SU-DHL-6 (cell line): ENCODE data around the gene DSCAML1.

Source experiments
- H2AFZ ChIP-seq: fragments of 200-600 bp; sonication (generic); 2 replicates; pipeline ENCODE4 v1.6.1; 2014; ENCODE audit warnings: low read depth, mild to moderate bottlenecking, moderate library complexity, mixed read lengths, antibody characterized with exemption, low read length; ENCODE audit not compliant: severe bottlenecking
- H3F3A ChIP-seq: fragments of 200-600 bp; shearing (Covaris generic); 2 replicates; pipeline ENCODE4 v1.6.0; 2016; ENCODE audit warnings: antibody characterized with exemption, mild to moderate bottlenecking; ENCODE audit not compliant: insufficient read depth
- H3K27ac ChIP-seq: fragments of 200-600 bp; sonication (generic); 2 replicates; pipeline ENCODE4 v1.5.1; 2016; ENCODE audit warnings: low read depth, mild to moderate bottlenecking, low read length, moderate library complexity, mixed read lengths
- H3K27me3 ChIP-seq: fragments of 200-600 bp; sonication (generic), shearing (Covaris generic); 2 replicates; pipeline ENCODE4 v1.6.0; 2014; ENCODE audit warnings: mild to moderate bottlenecking, low read length
- H3K36me3 ChIP-seq: fragments of 200-600 bp; sonication (generic); 2 replicates; pipeline ENCODE4 v1.6.1; 2014; ENCODE audit warnings: mild to moderate bottlenecking, low read length, mixed read lengths
- H3K4me2 ChIP-seq: fragments of 300-600, 200-600 bp; shearing (Covaris generic), sonication (generic); 2 replicates; pipeline ENCODE4 v1.6.0; 2014; ENCODE audit warnings: low read length, low read depth, mild to moderate bottlenecking; ENCODE audit not compliant: poor library complexity, severe bottlenecking
- H3K4me3 ChIP-seq: fragments of 200-600 bp; sonication (generic); 2 replicates; pipeline ENCODE4 v1.5.1; 2014; ENCODE audit warnings: antibody characterized with exemption, low read length, mild to moderate bottlenecking, mixed read lengths; ENCODE audit not compliant: insufficient read depth, poor library complexity, severe bottlenecking
- H3K79me2 ChIP-seq: fragments of 200-600 bp; sonication (generic); 2 replicates; pipeline ENCODE4 v1.6.1; 2014; ENCODE audit warnings: mild to moderate bottlenecking, low read length, moderate library complexity; ENCODE audit not compliant: insufficient read depth
- H3K9ac ChIP-seq: fragments of 200-600 bp; sonication (generic); 2 replicates; pipeline ENCODE4 v1.7.0; 2014; ENCODE audit warnings: mild to moderate bottlenecking, low read length
- H3K9me2 ChIP-seq: fragments of 200-600 bp; sonication (generic); replicated peaks from 2 replicates; pipeline ENCODE4 v1.6.1; 2014; ENCODE audit warnings: low read length; ENCODE audit not compliant: insufficient read depth
- H3K9me3 ChIP-seq: fragments of 200-600 bp; sonication (generic); 2 replicates; pipeline ENCODE4 v1.6.1; 2014; ENCODE audit warnings: low read length, mixed read lengths; ENCODE audit not compliant: insufficient read depth
- H4K20me1 ChIP-seq: fragments of 200-600 bp; sonication (generic); 2 replicates; pipeline ENCODE4 v1.6.1; 2014; ENCODE audit warnings: low read depth, mild to moderate bottlenecking, antibody characterized with exemption, low read length, moderate library complexity, mixed read lengths
- CTCF ChIP-seq: fragments of 200-600 bp; sonication (generic); IDR thresholded peaks from one replicate; pipeline ENCODE4 v1.5.1; 2017; ENCODE audit warnings: antibody characterized with exemption, mild to moderate bottlenecking, low read length, moderate library complexity; ENCODE audit not compliant: insufficient read depth, poor library complexity, severe bottlenecking
- EZH2phosphoT487 ChIP-seq: fragments of 200-600 bp; sonication (generic), shearing (Covaris generic); conservative IDR thresholded peaks from 2 replicates; pipeline ENCODE4 v1.6.1; 2018; ENCODE audit warnings: mild to moderate bottlenecking, antibody characterized with exemption, low read length, moderate library complexity, mixed read lengths

Gene DSCAML1

DNA sequence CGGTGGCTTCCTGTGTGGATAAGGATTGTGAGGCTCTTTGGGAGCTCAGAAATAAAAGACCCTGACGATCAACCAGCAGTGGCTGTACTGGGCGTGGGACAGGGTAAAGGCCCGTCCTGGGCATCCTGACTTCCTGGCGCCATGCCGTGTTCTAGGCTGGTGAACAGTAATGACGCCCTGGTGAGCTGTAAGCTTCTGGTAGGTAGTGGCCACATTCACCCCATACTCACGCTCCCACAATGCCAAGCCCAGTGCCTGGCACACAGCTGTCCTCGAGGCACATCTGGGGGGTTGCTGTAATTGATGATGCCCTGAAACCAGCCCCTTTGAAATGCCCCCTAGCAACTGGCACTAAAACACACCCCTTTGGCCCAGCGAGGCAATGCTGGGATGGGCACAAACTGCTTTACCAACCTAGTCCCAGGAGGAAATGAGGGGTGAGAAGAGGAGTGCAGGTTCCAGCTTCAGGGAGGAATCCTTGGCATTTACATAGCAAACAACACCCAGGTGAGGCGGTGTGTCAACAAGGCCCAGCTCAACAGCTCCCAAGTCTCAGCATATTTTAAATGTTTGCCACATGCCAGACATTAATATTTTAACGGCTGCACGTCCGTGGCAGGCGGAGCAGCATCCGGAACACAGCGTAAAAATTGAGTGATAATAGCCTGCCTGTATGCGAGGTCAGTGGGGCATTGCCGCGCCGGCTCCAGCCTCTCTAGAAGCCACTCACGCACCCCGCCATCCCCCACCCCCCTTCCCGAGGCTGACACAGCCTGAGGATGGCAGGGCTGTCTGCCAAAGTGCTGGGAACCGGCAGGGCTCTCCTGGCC lies 79.3 kb downstream of the DSCAML1 start:
- no peaks in the 10 kb centered on the region for H3K36me3 ChIP-seq
- H3K27me3 ChIP-seq: no peaks in the 10 kb centered on the region; the same call in 1 of the 2 replicates
- H3K9me3 ChIP-seq: no peaks in the 10 kb centered on the region
- H3K79me2 ChIP-seq: no peaks in the 10 kb centered on the region
- H3K9ac ChIP-seq: no peak overlapping the region
- no peaks in the 10 kb centered on the region for H4K20me1 ChIP-seq
- no peaks in the 10 kb centered on the region for H3K9me2 ChIP-seq
- no peak for TF ChIP-seq CTCF
- TF ChIP-seq EZH2phosphoT487: no peak
- no peak overlapping the region for H3K4me2 ChIP-seq
- no peak overlapping the region for H2AFZ ChIP-seq
- no peaks in the 10 kb centered on the region for H3F3A ChIP-seq
- no peak overlapping the region for H3K4me3 ChIP-seq
- H3K27ac ChIP-seq: no peak overlapping the region

DNA sequence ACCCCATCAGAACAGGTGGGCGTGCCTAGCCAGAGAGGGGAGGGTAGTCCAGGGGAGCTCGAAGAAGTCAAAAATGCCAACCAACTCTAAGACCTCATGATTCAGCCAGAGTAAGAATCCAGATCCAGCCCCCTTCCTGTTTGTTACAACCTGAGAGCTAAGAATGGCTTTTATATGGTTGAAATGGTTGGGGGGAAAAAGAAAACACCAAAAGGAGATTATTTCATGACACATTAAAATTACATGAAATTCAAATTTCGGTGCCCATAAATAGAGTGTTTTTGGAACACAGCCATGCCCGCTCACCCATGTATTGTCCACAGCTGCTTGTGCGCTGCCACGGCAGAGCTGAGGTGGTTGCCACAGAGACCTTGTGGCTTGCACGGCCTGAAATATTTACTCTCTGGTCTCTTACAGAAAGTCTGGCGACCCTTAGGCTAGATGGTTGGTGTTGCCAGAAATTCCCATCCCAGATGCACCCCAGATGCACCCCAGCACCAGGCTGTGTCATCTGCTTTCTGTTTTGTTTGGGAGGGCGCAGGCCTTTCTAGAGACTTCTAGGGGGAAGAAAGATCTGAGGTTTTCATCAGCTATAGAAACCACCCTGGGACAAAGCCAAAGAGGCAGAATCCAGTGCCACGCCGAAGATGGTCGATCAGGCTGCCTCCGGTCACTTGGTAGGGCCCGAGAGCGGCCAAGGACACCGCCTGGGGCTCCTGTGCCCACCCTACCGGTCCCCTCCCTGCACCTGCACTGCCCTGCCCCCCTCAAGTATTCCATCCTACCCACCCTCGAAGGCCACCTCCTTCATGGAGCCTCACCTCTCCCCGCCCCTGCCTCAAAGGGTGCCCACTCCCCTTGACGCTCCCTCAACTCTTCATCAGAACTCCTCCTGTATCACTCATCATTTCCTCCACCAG lies 80.2 kb downstream of the DSCAML1 start:
- Histone ChIP-seq H3K9me2 (no peaks in the 10 kb centered on the region), H3K79me2 (no peaks in the 10 kb centered on the region), H3K27me3 (no peaks in the 10 kb centered on the region), H3K9me3 (no peaks in the 10 kb centered on the region), H3K9ac (no peak overlapping the region), H3K4me3 (no peak overlapping the region), H3K4me2 (no peak overlapping the region), H3F3A (no peaks in the 10 kb centered on the region), H2AFZ (no peak overlapping the region), H4K20me1 (no peaks in the 10 kb centered on the region), H3K27ac (no peak overlapping the region), H3K36me3 (no peaks in the 10 kb centered on the region)
- TF ChIP-seq EZH2phosphoT487 (no peak), CTCF (no peak)

DNA sequence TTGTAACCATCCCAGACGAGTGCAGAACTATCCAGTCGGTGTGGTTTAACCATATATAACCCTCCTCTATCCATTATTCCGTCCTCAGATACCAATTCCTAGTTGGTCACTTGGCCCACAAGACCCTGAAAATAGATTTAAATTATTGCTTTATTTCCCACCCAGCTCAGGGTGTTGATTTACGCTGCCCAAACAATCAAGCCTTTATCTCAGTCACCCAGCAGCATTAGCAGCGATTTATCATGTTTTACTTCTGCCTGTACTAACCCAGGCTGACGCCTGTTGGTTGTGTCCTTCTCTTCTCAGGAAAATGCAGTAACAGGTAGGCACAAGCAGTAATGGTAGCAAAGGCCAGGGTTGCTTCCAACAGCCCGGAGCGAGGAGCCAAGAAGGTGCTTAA lies 81.2 kb downstream of the DSCAML1 start:
- no peaks in the 10 kb centered on the region for H3F3A ChIP-seq
- H3K27me3 ChIP-seq: no peaks in the 10 kb centered on the region
- no peak overlapping the region for H3K27ac ChIP-seq
- no peaks in the 10 kb centered on the region for H3K79me2 ChIP-seq
- H3K9ac ChIP-seq: no peak overlapping the region
- H3K4me2 ChIP-seq: no peak overlapping the region
- no peak for TF ChIP-seq CTCF
- TF ChIP-seq EZH2phosphoT487: no peak
- H3K9me2 ChIP-seq: no peaks in the 10 kb centered on the region
- H4K20me1 ChIP-seq: no peaks in the 10 kb centered on the region
- H3K4me3 ChIP-seq: no peak overlapping the region
- H3K9me3 ChIP-seq: no peaks in the 10 kb centered on the region
- H3K36me3 ChIP-seq: no peaks in the 10 kb centered on the region
- no peak overlapping the region for H2AFZ ChIP-seq
